EH (cell line): ENCODE results near the gene SERPINA9.
A peak's percentile ranks its signal among the peaks of the same experiment; 100 is the strongest.
"Not testable (repeated sequence)": the region's sequence is repeated elsewhere in the genome, so short reads cannot be mapped to it uniquely, and the experiment has no call there.

Experiments used
- DNase-seq: peaks from one replicate; pipeline ENCODE4 v3.0.0-alpha.2; 2015; ENCODE audit warnings: low read depth

SERPINA9 gene

GRCh38 chr14:94423453-94424056 lies 52.4 kb downstream of the SERPINA9 start:
- peak; percentile 75 for DNase-seq

- DNase-seq, result no peak
Observed at GRCh38 chr14:94421316-94421715, 54.7 kb downstream of the SERPINA9 start.

GRCh38 chr14:94417497-94418205 lies 58.3 kb downstream of the SERPINA9 start:
- not testable (repeated sequence) for DNase-seq
